ENCODE data around the gene SERPINB3.
"Not testable (repeated sequence)": the region's sequence is repeated elsewhere in the genome, so short reads cannot be mapped to it uniquely, and the experiment has no call there.

Gene SERPINB3

DNA sequence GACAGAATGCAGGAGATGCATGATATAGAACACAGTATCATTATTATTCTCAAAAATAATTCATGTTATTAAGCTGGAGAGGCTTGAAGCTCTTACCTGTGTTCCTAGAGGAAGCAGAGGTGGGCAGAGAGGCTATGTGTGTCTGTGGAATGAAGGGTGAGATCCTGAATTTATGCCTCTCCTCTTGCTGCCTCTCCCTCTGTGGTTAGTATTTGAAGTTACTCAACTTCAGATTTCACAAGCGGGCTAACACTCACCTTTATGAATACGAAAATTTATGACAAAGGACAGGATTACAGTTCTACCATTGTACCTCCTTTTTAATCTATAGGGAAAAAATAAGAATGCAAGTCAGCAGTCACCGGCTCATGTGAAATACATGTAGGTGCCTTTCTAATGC, at the start of gene SERPINB3:
SERPINB3 (minus strand) TSS at position 144 of the 400 bp plus-strand sequence. CDS start 677 bp downstream, outside the sequence.
- not testable (repeated sequence) for H3K4me3 ChIP-seq (ENCODE audit: low read depth in 1 of 5, low read length in 5 of 5); H3K36me3 ChIP-seq (ENCODE audit: control insufficient read depth in 5 of 5, insufficient read depth in 5 of 5, low read length in 5 of 5); H3K27ac ChIP-seq (ENCODE audit: low read depth, low read length); H3K27me3 ChIP-seq (ENCODE audit: control insufficient read depth in 5 of 5, insufficient read depth in 4 of 5, low read length in 5 of 5); H3K9ac ChIP-seq (ENCODE audit: low read length in 5 of 5); H3K9me3 ChIP-seq (ENCODE audit: control insufficient read depth in 5 of 5, low read length in 5 of 5); H3K4me1 ChIP-seq (ENCODE audit: control insufficient read depth in 5 of 5, insufficient read depth in 5 of 5, low read length in 5 of 5)

DNA sequence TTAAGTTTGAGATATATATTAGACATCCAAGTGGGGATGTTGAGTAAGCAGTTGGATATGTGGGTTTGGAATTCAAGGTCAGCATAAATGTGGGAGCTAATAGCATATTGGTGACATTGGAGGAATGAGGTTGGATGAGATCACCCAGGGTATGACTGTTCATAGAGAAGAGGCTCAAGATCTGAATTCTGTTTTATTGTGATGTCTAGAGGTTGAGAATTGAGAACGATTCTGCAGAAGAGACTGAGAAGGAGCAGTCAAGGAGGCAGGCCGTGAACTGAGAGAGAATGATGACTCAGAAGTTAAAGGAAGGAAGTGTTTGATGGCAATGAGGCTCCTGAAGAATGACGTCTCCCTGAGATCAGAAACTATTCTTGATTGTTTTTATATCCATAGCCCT, 47.0 kb upstream of the SERPINB3 start:
- no peak overlapping the region for H3K9ac ChIP-seq (ENCODE audit: low read length in 5 of 5)
- H3K36me3 ChIP-seq (ENCODE audit: control insufficient read depth in 5 of 5, insufficient read depth in 5 of 5, low read length in 5 of 5) = no peaks in the 10 kb centered on the region
- no peaks in the 10 kb centered on the region for H3K27me3 ChIP-seq (ENCODE audit: control insufficient read depth in 5 of 5, insufficient read depth in 4 of 5, low read length in 5 of 5)
- H3K4me1 ChIP-seq (ENCODE audit: control insufficient read depth in 5 of 5, insufficient read depth in 5 of 5, low read length in 5 of 5) = no peaks in the 10 kb centered on the region
- H3K9me3 ChIP-seq (ENCODE audit: control insufficient read depth in 5 of 5, low read length in 5 of 5) = peaks cover 2 to 7% (median 4%) of the 10 kb centered on the region in 5 donors
- H3K27ac ChIP-seq (ENCODE audit: low read depth, low read length) = no peak overlapping the region
- no peak overlapping the region for H3K4me3 ChIP-seq (ENCODE audit: low read depth in 1 of 5, low read length in 5 of 5)

DNA sequence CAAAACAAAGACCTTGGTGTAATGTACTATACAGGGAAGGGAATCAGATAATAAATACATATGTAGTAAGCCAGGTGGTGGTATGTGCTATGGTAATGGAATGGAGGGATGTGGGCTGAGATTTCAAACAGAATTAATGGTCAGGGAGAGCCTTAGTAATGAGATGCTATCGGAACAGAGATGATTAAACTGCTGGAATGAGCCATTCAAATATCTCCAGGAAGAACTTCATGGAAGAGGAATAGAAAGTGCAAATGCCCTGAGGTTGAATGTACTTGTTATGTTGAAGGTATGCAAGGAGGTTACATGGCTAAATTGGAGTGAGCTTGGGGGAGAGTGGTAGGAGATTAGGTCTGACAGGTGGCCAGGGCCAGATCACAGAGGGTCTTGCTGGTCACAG, 46.1 kb upstream of the SERPINB3 start:
- Histone ChIP-seq H3K4me1 (ENCODE audit: control insufficient read depth in 5 of 5, insufficient read depth in 5 of 5, low read length in 5 of 5) (no peaks in the 10 kb centered on the region), H3K27ac (ENCODE audit: low read depth, low read length) (no peak overlapping the region), H3K27me3 (ENCODE audit: control insufficient read depth in 5 of 5, insufficient read depth in 4 of 5, low read length in 5 of 5) (no peaks in the 10 kb centered on the region), H3K9ac (ENCODE audit: low read length in 5 of 5) (no peak overlapping the region), H3K4me3 (ENCODE audit: low read depth in 1 of 5, low read length in 5 of 5) (no peak overlapping the region), H3K9me3 (ENCODE audit: control insufficient read depth in 5 of 5, low read length in 5 of 5) (no peaks in the 10 kb centered on the region), H3K36me3 (ENCODE audit: control insufficient read depth in 5 of 5, insufficient read depth in 5 of 5, low read length in 5 of 5) (no peaks in the 10 kb centered on the region)

DNA sequence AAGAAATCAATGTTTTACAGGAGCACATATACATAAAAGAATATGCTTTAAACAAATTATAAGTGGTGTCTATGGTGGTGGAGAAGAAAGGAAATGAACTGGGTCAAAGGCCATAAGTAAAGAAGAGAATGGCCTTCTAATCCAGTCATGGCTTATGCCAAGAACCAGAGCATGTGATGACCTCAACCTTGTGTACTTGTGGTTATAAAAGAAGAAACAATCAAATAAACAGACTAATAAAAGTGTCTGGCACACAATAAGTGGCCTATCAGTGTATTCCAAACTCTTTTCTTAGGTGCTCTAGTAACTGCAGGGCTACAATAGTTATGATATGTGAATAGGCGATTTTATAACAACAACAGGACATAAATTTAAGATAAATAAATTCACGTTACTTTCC, 43.7 kb upstream of the SERPINB3 start:
- H3K27me3 ChIP-seq (ENCODE audit: control insufficient read depth in 5 of 5, insufficient read depth in 4 of 5, low read length in 5 of 5) = no peaks in the 10 kb centered on the region
- H3K9me3 ChIP-seq (ENCODE audit: control insufficient read depth in 5 of 5, low read length in 5 of 5) = no peaks in the 10 kb centered on the region
- H3K4me1 ChIP-seq (ENCODE audit: control insufficient read depth in 5 of 5, insufficient read depth in 5 of 5, low read length in 5 of 5) = no peaks in the 10 kb centered on the region
- H3K27ac ChIP-seq (ENCODE audit: low read depth, low read length) = no peak overlapping the region
- H3K9ac ChIP-seq (ENCODE audit: low read length in 5 of 5) = no peak overlapping the region
- H3K4me3 ChIP-seq (ENCODE audit: low read depth in 1 of 5, low read length in 5 of 5) = no peak overlapping the region
- no peaks in the 10 kb centered on the region for H3K36me3 ChIP-seq (ENCODE audit: control insufficient read depth in 5 of 5, insufficient read depth in 5 of 5, low read length in 5 of 5)

DNA sequence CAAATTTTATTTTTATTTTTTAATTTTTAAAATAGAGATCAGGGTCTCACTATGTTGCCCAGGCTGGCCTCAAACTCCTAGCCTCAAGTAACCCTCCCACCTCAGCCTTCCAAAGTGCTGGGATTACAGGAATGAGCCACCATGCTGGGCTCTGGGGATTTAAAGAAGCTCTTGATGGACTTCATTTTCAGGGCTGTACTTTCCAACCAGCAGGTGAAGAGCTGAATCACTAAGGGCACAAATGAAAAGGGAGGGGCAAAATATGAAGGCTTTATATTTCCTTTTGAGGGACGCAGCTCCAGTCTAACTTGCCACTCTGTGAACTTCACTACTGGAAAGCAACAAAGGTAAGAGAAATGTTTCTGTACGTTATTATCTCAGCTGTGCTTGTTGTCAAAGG, 41.0 kb upstream of the SERPINB3 start, which contains the start of gene SERPINB11:
SERPINB11 (plus strand) TSS at position 301 of the 400 bp plus-strand sequence. CDS start 7,234 bp downstream, outside the sequence.
- Histone ChIP-seq H3K9me3 (ENCODE audit: control insufficient read depth in 5 of 5, low read length in 5 of 5) (no peaks in the 10 kb centered on the region), H3K27me3 (ENCODE audit: control insufficient read depth in 5 of 5, insufficient read depth in 4 of 5, low read length in 5 of 5) (no peaks in the 10 kb centered on the region), H3K27ac (ENCODE audit: low read depth, low read length) (no peak within 1 kb of the TSS), H3K4me3 (ENCODE audit: low read depth in 1 of 5, low read length in 5 of 5) (no peak within 1 kb of the TSS), H3K4me1 (ENCODE audit: control insufficient read depth in 5 of 5, insufficient read depth in 5 of 5, low read length in 5 of 5) (no peaks in the 10 kb centered on the region), H3K9ac (ENCODE audit: low read length in 5 of 5) (no peak within 1 kb of the TSS), H3K36me3 (ENCODE audit: control insufficient read depth in 5 of 5, insufficient read depth in 5 of 5, low read length in 5 of 5) (no peaks in the 10 kb centered on the region)

DNA sequence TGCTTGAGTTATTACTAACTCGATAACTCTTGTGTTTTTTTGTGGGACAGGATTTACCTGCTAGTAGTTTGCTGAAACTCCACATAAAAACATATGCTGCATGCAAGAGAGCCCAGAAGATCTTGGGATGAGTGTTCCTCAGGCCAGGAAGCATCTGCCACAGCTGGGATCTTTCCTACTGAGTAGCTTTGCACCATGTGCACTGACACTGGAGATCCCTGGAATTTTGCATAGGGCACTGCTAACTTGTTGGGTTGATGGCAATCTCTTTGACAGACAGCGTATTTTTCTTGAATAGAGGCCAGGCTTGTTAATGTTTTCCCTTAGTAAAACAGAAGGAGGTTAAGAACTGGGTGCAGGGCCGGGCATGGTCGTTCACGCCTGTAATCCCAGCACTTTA, 40.3 kb upstream of the SERPINB3 start:
- no peaks in the 10 kb centered on the region for H3K4me1 ChIP-seq (ENCODE audit: control insufficient read depth in 5 of 5, insufficient read depth in 5 of 5, low read length in 5 of 5)
- no peaks in the 10 kb centered on the region for H3K9me3 ChIP-seq (ENCODE audit: control insufficient read depth in 5 of 5, low read length in 5 of 5)
- H3K9ac ChIP-seq (ENCODE audit: low read length in 5 of 5) = no peak overlapping the region
- no peaks in the 10 kb centered on the region for H3K27me3 ChIP-seq (ENCODE audit: control insufficient read depth in 5 of 5, insufficient read depth in 4 of 5, low read length in 5 of 5)
- H3K36me3 ChIP-seq (ENCODE audit: control insufficient read depth in 5 of 5, insufficient read depth in 5 of 5, low read length in 5 of 5) = no peaks in the 10 kb centered on the region
- H3K4me3 ChIP-seq (ENCODE audit: low read depth in 1 of 5, low read length in 5 of 5) = no peak overlapping the region
- no peak overlapping the region for H3K27ac ChIP-seq (ENCODE audit: low read depth, low read length)

DNA sequence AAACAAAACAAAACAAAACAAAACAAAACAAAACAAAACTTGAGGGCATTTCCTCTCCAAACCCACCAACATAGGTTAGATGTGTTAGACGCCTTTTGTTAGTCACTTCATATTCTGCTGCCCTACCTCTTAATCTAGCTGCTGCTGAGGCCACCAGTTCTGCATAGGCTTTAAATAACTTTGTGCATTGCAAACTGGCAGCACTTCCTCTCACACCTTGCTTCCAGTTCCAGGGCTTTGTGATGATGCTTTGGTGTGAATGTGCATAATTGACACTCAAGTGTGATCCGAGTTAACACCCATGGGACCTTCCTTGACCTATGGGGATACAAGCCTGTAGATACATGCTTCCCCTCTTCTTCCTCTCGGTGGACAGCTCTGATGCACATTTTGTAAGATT, 38.8 kb upstream of the SERPINB3 start:
- Histone ChIP-seq H3K27me3 (ENCODE audit: control insufficient read depth in 5 of 5, insufficient read depth in 4 of 5, low read length in 5 of 5) (no peaks in the 10 kb centered on the region), H3K9ac (ENCODE audit: low read length in 5 of 5) (no peak overlapping the region)

DNA sequence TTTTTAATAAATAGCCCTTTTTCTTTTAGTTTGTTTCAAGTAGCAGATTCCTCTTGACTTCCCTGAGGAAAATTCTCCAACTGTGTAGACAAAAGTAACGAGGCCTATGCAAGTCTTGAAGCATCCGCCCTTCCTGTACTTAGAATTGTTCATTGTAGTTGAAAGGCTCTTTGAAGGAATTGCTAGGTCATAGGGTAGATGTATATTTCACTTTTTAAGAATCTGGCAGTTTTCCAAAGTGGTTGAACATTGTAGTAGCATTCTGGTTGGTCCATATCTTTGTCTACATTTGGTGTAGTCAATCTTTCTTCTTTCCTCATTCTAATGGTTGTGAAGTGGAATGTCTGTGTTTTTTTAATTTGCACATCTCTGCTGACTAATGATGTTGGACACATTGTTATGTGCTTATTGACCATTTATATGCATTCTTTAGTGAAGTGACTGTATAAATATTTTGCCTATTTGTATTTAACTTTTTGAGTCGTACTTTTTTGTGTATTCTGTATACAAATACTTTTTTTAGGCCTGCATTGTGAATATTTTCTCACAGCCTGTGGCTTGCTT, 35.5 kb upstream of the SERPINB3 start:
- Histone ChIP-seq H3K27ac (ENCODE audit: low read depth, low read length) (no peak overlapping the region), H3K9me3 (ENCODE audit: control insufficient read depth in 5 of 5, low read length in 5 of 5) (peaks cover 0 to 4% (median 0%) of the 10 kb centered on the region in 5 donors), H3K4me3 (ENCODE audit: low read depth in 1 of 5, low read length in 5 of 5) (no peak overlapping the region), H3K4me1 (ENCODE audit: control insufficient read depth in 5 of 5, insufficient read depth in 5 of 5, low read length in 5 of 5) (no peaks in the 10 kb centered on the region), H3K9ac (ENCODE audit: low read length in 5 of 5) (no peak overlapping the region), H3K27me3 (ENCODE audit: control insufficient read depth in 5 of 5, insufficient read depth in 4 of 5, low read length in 5 of 5) (no peaks in the 10 kb centered on the region), H3K36me3 (ENCODE audit: control insufficient read depth in 5 of 5, insufficient read depth in 5 of 5, low read length in 5 of 5) (no peaks in the 10 kb centered on the region)

More for the DNA sequence above, 38.8 kb upstream of the SERPINB3 start:
- H3K36me3 ChIP-seq (ENCODE audit: control insufficient read depth in 5 of 5, insufficient read depth in 5 of 5, low read length in 5 of 5) = no peaks in the 10 kb centered on the region
- no peaks in the 10 kb centered on the region for H3K4me1 ChIP-seq (ENCODE audit: control insufficient read depth in 5 of 5, insufficient read depth in 5 of 5, low read length in 5 of 5)
- H3K4me3 ChIP-seq (ENCODE audit: low read depth in 1 of 5, low read length in 5 of 5) = no peak overlapping the region
- H3K27ac ChIP-seq (ENCODE audit: low read depth, low read length) = no peak overlapping the region
- no peaks in the 10 kb centered on the region for H3K9me3 ChIP-seq (ENCODE audit: control insufficient read depth in 5 of 5, low read length in 5 of 5)

DNA sequence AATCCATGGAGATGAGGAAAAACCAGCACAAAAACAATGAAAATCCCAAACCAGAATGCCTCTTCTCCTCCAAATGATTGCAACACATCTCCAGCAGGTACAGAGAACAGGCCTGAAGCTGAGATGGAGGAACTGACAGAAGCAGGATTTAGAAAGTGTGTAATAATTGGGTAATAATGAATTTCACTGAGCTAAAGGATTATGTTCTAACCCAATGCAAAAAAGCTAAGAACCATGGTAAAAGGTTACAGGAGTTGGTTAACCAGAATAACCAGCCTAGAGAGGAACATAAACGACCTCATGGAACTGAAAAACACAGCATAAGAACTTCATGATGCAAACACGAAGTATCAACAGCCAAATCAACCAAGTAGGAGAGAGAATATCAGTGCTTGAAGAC, 27.4 kb upstream of the SERPINB3 start:
- Histone ChIP-seq H3K9me3 (ENCODE audit: control insufficient read depth in 5 of 5, low read length in 5 of 5) (peaks cover 0 to 4% (median 4%) of the 10 kb centered on the region in 5 donors), H3K36me3 (ENCODE audit: control insufficient read depth in 5 of 5, insufficient read depth in 5 of 5, low read length in 5 of 5) (no peaks in the 10 kb centered on the region), H3K4me3 (ENCODE audit: low read depth in 1 of 5, low read length in 5 of 5) (no peak overlapping the region), H3K9ac (ENCODE audit: low read length in 5 of 5) (no peak overlapping the region), H3K27me3 (ENCODE audit: control insufficient read depth in 5 of 5, insufficient read depth in 4 of 5, low read length in 5 of 5) (no peaks in the 10 kb centered on the region), H3K27ac (ENCODE audit: low read depth, low read length) (no peak overlapping the region), H3K4me1 (ENCODE audit: control insufficient read depth in 5 of 5, insufficient read depth in 5 of 5, low read length in 5 of 5) (no peaks in the 10 kb centered on the region)

DNA sequence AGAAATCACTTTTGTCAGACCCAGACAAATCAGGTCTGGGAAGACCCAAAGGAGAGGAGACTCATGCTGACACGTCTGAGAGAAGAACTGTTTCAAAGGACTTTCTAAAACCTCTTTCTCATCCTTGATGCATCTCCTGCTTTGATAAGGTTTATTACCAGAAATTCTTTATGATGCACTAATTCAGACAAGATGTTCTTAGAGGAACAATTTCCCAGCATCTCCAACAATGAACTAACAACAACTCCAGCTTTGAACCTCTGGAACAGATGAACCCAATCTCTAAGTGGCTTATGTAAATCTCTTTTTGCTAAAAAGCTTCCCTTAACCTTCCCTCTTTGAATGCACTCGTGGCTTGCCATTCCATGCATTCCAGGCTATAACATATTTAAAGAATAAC, 25.2 kb upstream of the SERPINB3 start:
- Histone ChIP-seq H3K9ac (ENCODE audit: low read length in 5 of 5) (no peak overlapping the region), H3K36me3 (ENCODE audit: control insufficient read depth in 5 of 5, insufficient read depth in 5 of 5, low read length in 5 of 5) (no peaks in the 10 kb centered on the region), H3K9me3 (ENCODE audit: control insufficient read depth in 5 of 5, low read length in 5 of 5) (peaks cover 0 to 4% (median 0%) of the 10 kb centered on the region in 5 donors), H3K4me3 (ENCODE audit: low read depth in 1 of 5, low read length in 5 of 5) (no peak overlapping the region), H3K4me1 (ENCODE audit: control insufficient read depth in 5 of 5, insufficient read depth in 5 of 5, low read length in 5 of 5) (peaks cover 0 to 9% (median 2%) of the 10 kb centered on the region in 5 donors), H3K27ac (ENCODE audit: low read depth, low read length) (no peak overlapping the region), H3K27me3 (ENCODE audit: control insufficient read depth in 5 of 5, insufficient read depth in 4 of 5, low read length in 5 of 5) (no peaks in the 10 kb centered on the region)
